Left colon (tissue), 2 donors: ENCODE results near the gene RSPO4. TPM values are rescaled to one million over a fixed set of nuclear protein-coding genes. Genes with fewer than 3 reads are reported as not detected.

Experiments
- ATAC-seq: fragments of 200-7000 bp; cut with Tn5 transposase; one replicate; pipeline ENCODE4 v1.9.1; 2020; ENCODE audit warnings: mild to moderate bottlenecking, moderate library complexity
- DNase-seq, 2 donors: peaks; one replicate each; pipeline ENCODE4 v3.0.0-alpha.2; 2020
- intact Hi-C, 2 donors: fragments of 100-400 bp; cut with DNase I in 1 of 2; cut with micrococcal nuclease in 1 of 2; formaldehyde crosslinking; loops; one replicate each; pipeline versions ENCODE4 v1.11.2 to v1.14.0; 2022; cut with DNase I, micrococcal nuclease
- total RNA-seq, 2 donors: library from RNA; stranded (reverse); fragmentation: NEBNext Ultra II Directional; extraction: Animal tissue kit (Norgen Biotek cat#: 25700); gene quantifications; one replicate each; pipeline ENCODE4 v1.2.1, GENCODE V29; 2021
- donor health status: DM: no; HTN: no; CAD: no.
- donor health status: DM: yes; HTN: yes; CAD: no.

RSPO4 gene
- total RNA-seq, 2 donors from 2014 or later: 0.11 TPM; not detected in 1

DNA sequence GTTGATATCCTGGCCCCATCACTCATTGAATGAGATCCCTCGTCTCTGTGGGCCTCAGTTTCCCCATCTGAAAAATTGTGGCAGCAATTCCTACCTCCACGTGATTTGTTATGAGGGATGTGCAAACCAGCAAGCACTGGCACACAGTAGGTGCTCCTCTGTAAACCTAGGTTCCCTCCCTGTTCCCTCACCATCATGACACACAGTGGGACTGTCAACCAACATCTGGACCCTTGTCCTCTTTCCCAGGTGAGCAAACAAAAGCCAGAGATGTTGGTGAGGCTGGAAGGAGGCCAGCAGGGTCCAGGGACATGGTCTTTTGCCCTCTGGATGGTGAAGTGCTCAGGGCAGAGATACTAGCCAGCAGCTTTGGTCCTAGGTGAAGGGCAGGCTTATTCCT, 26.1 kb downstream of the RSPO4 start:
- intact Hi-C loops: no loop called here
- ATAC-seq (no peak), DNase-seq (no peak)

- DNase-seq (peak in 1 of 2 donors; percentile 27), ATAC-seq (peak; percentile 53)
- intact Hi-C loops: loop anchor here in 1 of 2 donors (5.0 kb wide), 1 partner anchor 156 kb away; no protein-coding TSS in a partner anchor
These were observed 28.3 kb downstream of the RSPO4 start for GRCh38 chr20:973785-974194.

DNA sequence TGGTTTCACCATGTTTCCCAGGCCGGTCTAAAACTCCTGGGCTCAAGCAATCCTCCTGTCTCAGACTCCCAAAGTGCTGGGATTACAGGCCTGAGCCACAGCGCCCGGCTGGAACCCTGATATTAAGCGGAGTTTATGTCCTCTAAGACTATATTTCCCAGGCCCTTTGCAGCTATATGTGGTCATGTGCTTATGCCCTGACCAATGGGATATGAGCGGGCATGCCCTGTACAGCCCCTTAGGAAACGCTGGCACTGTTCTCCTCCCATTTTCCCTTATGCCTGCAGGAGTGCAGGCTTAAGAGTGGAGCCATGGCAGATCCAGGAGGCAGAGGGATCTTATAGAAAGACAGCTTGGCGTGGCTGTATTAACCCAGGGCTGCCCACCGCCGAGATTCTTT, 29.9 kb downstream of the RSPO4 start:
- intact Hi-C loops: loop anchor here in 1 of 2 donors (5.0 kb wide), 1 partner anchor 155 kb away; no protein-coding TSS in a partner anchor
- ATAC-seq (no peak), DNase-seq (no peak)

GRCh38 chr20:971346-971745, 30.8 kb downstream of the RSPO4 start:
- no peak for ATAC-seq
- no peak for DNase-seq
- intact Hi-C loops: loop anchor here in 1 of 2 donors (5.0 kb wide), 1 partner anchor 154 kb away; no protein-coding TSS in a partner anchor

DNA sequence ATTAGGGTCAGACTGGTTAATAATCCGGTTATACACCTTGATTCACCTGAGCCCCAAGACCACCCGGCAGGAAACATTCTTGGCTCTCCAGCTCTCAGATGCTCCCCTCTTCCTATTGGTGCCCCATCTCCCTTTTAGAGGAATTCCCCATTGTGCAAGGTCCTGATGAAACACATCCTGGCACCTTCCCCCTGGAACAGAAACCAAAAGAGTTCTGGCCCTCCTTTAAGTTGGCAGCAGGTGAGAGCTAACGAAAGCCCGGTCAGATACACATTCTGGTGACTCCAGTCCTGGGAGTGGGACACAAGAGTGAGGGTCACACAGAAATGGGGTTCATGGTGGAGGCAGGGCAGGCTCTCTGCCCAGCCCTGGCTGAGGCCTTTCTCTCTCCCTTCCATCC, 32.2 kb downstream of the RSPO4 start:
- no peak for ATAC-seq
- DNase-seq: no peak
- intact Hi-C loops: loop anchor here in 1 of 2 donors (5.0 kb wide), 1 partner anchor 153 kb away; no protein-coding TSS in a partner anchor

GRCh38 chr20:967796-968742, 34.0 kb downstream of the RSPO4 start:
- intact Hi-C loops: no loop called here
- ATAC-seq (no peak), DNase-seq (no peak)

DNA sequence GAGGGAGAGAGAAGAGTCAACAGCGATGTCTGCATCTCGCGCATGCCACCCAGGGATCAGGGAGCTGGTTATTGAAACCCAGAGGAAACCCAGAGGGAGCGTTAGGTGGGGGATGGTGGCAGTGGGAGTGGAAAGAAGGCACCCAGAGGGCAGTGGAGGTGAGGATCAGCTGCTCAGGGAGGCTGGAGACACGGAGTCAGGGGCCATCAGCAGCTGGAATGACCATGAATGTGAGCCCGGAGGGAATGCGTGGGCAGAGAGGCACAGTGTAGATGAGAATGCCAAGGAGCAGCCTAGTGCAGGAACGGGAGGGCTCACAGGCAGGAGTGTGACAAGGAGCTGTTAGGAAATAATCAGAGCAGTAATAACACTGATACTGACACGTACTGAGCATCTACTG, 36.2 kb downstream of the RSPO4 start:
- intact Hi-C loops: no loop called here
- DNase-seq (no peak), ATAC-seq (no peak)

DNA sequence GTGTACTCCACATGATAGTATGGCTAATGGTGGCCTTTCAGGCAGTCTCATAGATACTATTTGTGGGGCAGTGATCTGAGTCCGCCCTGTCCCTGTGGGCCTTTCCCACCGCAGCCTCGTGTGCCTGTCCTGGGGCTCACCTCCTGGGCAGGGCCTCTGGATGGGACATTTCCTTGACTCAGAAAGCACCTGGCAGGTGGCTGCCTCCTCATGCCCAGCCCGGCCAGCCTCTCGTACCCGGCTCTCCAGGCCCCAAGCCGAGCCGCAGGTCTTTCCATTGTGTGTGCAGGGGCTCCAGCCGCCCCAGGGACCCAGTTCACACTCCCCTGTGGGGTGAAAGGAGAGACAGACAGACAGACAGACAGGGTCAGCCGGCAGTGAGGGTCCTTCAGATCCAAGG, 38.3 kb downstream of the RSPO4 start:
- ATAC-seq: no peak
- DNase-seq: no peak
- intact Hi-C loops: no loop called here

DNA sequence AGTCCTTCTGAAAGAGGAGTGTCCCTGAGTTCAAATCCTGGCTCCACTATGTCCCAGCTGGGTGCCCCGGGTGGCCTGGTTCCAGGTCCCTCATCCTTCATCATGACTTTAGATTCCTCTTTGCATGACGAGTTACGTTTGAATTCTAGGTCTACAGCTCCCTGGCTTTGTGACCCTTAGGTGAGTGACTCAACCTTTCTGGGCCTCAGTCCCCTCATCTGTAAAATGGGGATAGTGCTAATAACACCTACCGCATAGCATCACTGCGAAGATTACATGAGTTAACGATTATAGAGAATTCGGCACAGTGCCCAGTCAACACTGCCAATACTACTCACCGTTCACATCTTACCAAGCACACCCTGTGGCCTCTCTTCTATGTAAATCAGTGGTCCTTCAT, 39.4 kb downstream of the RSPO4 start:
- DNase-seq (no peak), ATAC-seq (no peak)
- intact Hi-C loops: no loop called here

GRCh38 chr20:962223-962622, 39.9 kb downstream of the RSPO4 start:
- ATAC-seq (no peak), DNase-seq (no peak)
- intact Hi-C loops: no loop called here

- DNase-seq (no peak), ATAC-seq (no peak)
- intact Hi-C loops: no loop called here
These were observed 40.3 kb downstream of the RSPO4 start for GRCh38 chr20:961768-962167.

- intact Hi-C loops: loop anchor here (5.0 to 10.0 kb wide), 2 partner anchors 65 to 143 kb away; no protein-coding TSS in a partner anchor
- DNase-seq (no peak), ATAC-seq (no peak)
These were observed 42.0 kb downstream of the RSPO4 start for GRCh38 chr20:959996-960615.

- no peak for DNase-seq
- ATAC-seq: no peak
- intact Hi-C loops: loop anchor here (5.0 to 10.0 kb wide), 2 partner anchors 64 to 142 kb away; no protein-coding TSS in a partner anchor
These were observed 42.9 kb downstream of the RSPO4 start for GRCh38 chr20:958936-959815.

DNA sequence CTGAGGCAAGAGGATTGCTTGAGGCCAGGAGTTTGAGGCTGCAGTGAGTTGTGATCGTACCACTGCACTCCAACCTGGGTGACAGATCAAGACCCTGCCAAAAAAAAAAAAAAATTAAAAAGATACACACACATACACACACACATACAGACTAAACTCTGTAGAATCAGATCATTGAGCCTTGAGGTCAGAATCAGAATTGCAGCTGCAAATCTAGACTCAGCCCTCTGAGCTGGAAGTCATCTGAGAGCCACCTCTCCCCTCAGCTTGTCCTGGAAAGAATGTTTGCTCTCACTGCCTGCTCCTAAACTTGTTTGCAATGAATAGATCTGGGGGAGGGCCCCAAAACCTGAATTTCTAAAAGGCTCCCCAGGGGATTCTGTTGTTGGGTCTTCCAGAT, 44.6 kb downstream of the RSPO4 start:
- no peak for ATAC-seq
- intact Hi-C loops: loop anchor here (5.0 to 10.0 kb wide), 2 partner anchors 63 to 140 kb away; no protein-coding TSS in a partner anchor
- DNase-seq: no peak

GRCh38 chr20:956330-956951, 45.7 kb downstream of the RSPO4 start:
- ATAC-seq: peak; percentile 83
- intact Hi-C loops: loop anchor here (5.0 to 10.0 kb wide), 2 partner anchors 62 to 139 kb away; no protein-coding TSS in a partner anchor
- peak in 1 of 2 donors; percentile 66 for DNase-seq

- DNase-seq (no peak), ATAC-seq (no peak)
- intact Hi-C loops: loop anchor here (5.0 to 10.0 kb wide), 2 partner anchors 61 to 138 kb away; no protein-coding TSS in a partner anchor
These were observed 46.5 kb downstream of the RSPO4 start for GRCh38 chr20:955656-956055.

GRCh38 chr20:955111-955510, 47.0 kb downstream of the RSPO4 start:
- peak in 1 of 2 donors; percentile 2 for DNase-seq
- no peak for ATAC-seq
- intact Hi-C loops: loop anchor here (5.0 to 10.0 kb wide), 2 partner anchors 60 to 138 kb away; no protein-coding TSS in a partner anchor

- intact Hi-C loops: loop anchor here in 1 of 2 donors (10.0 kb wide), 1 partner anchor 59 kb away; no protein-coding TSS in a partner anchor
- DNase-seq: no peak
- no peak for ATAC-seq
These were observed 48.4 kb downstream of the RSPO4 start for GRCh38 chr20:953742-954141.
